H1 (cell line): Measurements from ENCODE around the gene GABARAPL2. TPM values are rescaled to one million over a fixed set of nuclear protein-coding genes. Genes with fewer than 3 reads are reported as not detected.

Experiments
- CTCF ChIA-PET: fragments of 300-600 bp; sonication (Branson Sonifier 250); formaldehyde crosslinking; loops from one replicate; lab custom pipeline; 2021; ENCODE audit not compliant: partially characterized antibody; lab: Charles Lee
- POLR2A ChIA-PET: fragments of 300-600 bp; sonication (Branson Sonifier 250); formaldehyde crosslinking; loops from one replicate; lab custom pipeline; 2021; ENCODE audit warnings: inconsistent platforms; ENCODE audit not compliant: partially characterized antibody; lab: Charles Lee
- DNase-seq, 2 experiments: peaks; one replicate each; pipeline versions ENCODE4 v3.0.0 to v3.0.0-alpha.2; 2010 to 2022; ENCODE audit warnings: low spot score in 2 of 2, low read depth in 1 of 2, mixed read lengths in 1 of 2
- FAIRE-seq: peaks from 2 replicates; lab custom pipeline; 2011; peaks lifted over from hg19 to GRCh38; lab: Jason Lieb, UNC
- H2AFZ ChIP-seq: 2 replicates; pipeline ENCODE4 v1.8.1; 2012; ENCODE audit warnings: low read length, inconsistent platforms
- H2AK5ac ChIP-seq: 2 replicates; pipeline ENCODE4 v1.6.1; 2013; ENCODE audit warnings: low read depth, low read length
- H2BK120ac ChIP-seq: replicated peaks from 2 replicates; pipeline ENCODE3; 2013; ENCODE audit warnings: low read depth, low read length, inconsistent platforms
- H2BK12ac ChIP-seq: 2 replicates; pipeline ENCODE4 v1.6.1; 2013; ENCODE audit warnings: low read depth, low read length
- H2BK15ac ChIP-seq: 2 replicates; pipeline ENCODE4 v1.6.1; 2013; ENCODE audit warnings: low read length
- H2BK20ac ChIP-seq: 2 replicates; pipeline ENCODE4 v1.6.1; 2013; ENCODE audit warnings: low read length
- H2BK5ac ChIP-seq: 2 replicates; pipeline ENCODE4 v1.6.1; 2013; ENCODE audit warnings: low read depth, low read length
- H3K14ac ChIP-seq: 2 replicates; pipeline ENCODE4 v1.6.1; 2013; ENCODE audit warnings: inconsistent platforms; ENCODE audit not compliant: insufficient read length
- H3K18ac ChIP-seq: 2 replicates; pipeline ENCODE4 v1.6.1; 2013; ENCODE audit warnings: low read length; ENCODE audit errors: extremely low read depth
- H3K23ac ChIP-seq: 2 replicates; pipeline ENCODE4 v1.6.1; 2013; ENCODE audit warnings: inconsistent platforms; ENCODE audit not compliant: insufficient read length
- H3K23me2 ChIP-seq: 2 replicates; pipeline ENCODE4 v1.6.1; 2013; ENCODE audit warnings: low read depth, low read length
- H3K27ac ChIP-seq: 2 replicates; pipeline ENCODE4 v1.6.1; 2011; ENCODE audit warnings: low read depth, low read length, inconsistent platforms
- H3K27me3 ChIP-seq, 4 experiments: replicated peaks in 1 of 4; 1 replicate in 1 of 4; 2 replicates in 3 of 4; pipeline versions ENCODE4 v1.6.1 to v1.8.1; 2011 to 2013; ENCODE audit warnings: low read length in 3 of 4, mild to moderate bottlenecking in 3 of 4, inconsistent platforms in 2 of 4, mixed read lengths in 2 of 4, moderate library complexity in 1 of 4; ENCODE audit not compliant: control insufficient read depth in 3 of 4, insufficient read depth in 3 of 4; ENCODE audit errors: extremely low read depth in 1 of 4
- H3K36me3 ChIP-seq, 4 experiments: 2 replicates each; pipeline versions ENCODE4 v1.6.1 to v1.8.1; 2011 to 2013; ENCODE audit warnings: mild to moderate bottlenecking in 4 of 4, low read length in 3 of 4, moderate library complexity in 2 of 4, control low read depth in 1 of 4, inconsistent platforms in 1 of 4; ENCODE audit not compliant: insufficient read depth in 4 of 4, control insufficient read depth in 2 of 4
- H3K4ac ChIP-seq: replicated peaks from 2 replicates; pipeline ENCODE3; 2013; ENCODE audit warnings: low read length, low read depth, mixed read lengths, inconsistent platforms; ENCODE audit not compliant: insufficient read length
- H3K4me1 ChIP-seq, 4 experiments: replicated peaks in 1 of 4; 1 replicate in 1 of 4; 2 replicates in 3 of 4; pipeline versions ENCODE4 v1.6.1 to v1.8.1; 2011 to 2013; ENCODE audit warnings: low read length in 3 of 4, inconsistent platforms in 2 of 4, mixed read lengths in 1 of 4; ENCODE audit not compliant: insufficient read depth in 4 of 4, control insufficient read depth in 3 of 4
- H3K4me2 ChIP-seq, 2 experiments: 2 replicates each; pipeline versions ENCODE4 v1.6.1 to v1.8.1; 2011 to 2013; ENCODE audit warnings: low read depth in 2 of 2, low read length in 2 of 2, control low read depth in 1 of 2, inconsistent platforms in 1 of 2, mild to moderate bottlenecking in 1 of 2; ENCODE audit not compliant: insufficient read depth in 1 of 2
- H3K4me3 ChIP-seq, 4 experiments: fragments of 200-600, 300-600 bp in 1 of 4; sonication (generic), shearing (Covaris generic), sonication (Bioruptor Twin) in 1 of 4; 2 replicates each; pipeline versions ENCODE4 v1.5.1 to v1.8.1; 2011 to 2016; ENCODE audit warnings: low read length in 4 of 4, low read depth in 3 of 4, control low read depth in 2 of 4, inconsistent platforms in 2 of 4, mild to moderate bottlenecking in 2 of 4, mixed read lengths in 1 of 4, moderate library complexity in 1 of 4; ENCODE audit not compliant: insufficient read depth in 2 of 4; ENCODE audit errors: extremely low read depth in 1 of 4
- H3K56ac ChIP-seq: replicated peaks from 2 replicates; pipeline ENCODE3; 2013; ENCODE audit warnings: low read depth, mild to moderate bottlenecking, mixed read lengths, low read length, inconsistent platforms; ENCODE audit not compliant: insufficient read length
- H3K79me1 ChIP-seq: 2 replicates; pipeline ENCODE4 v1.6.1; 2013; ENCODE audit warnings: low read depth, low read length, control low read depth
- H3K79me2 ChIP-seq, 2 experiments: 2 replicates each; pipeline versions ENCODE4 v1.6.1 to v1.8.1; 2012 to 2013; ENCODE audit warnings: low read length in 2 of 2, mild to moderate bottlenecking in 2 of 2, inconsistent platforms in 1 of 2; ENCODE audit not compliant: insufficient read depth in 2 of 2, control insufficient read depth in 1 of 2
- H3K9ac ChIP-seq, 4 experiments: replicated peaks in 1 of 4; 1 replicate in 1 of 4; 2 replicates in 3 of 4; pipeline versions ENCODE4 v1.6.1 to v1.8.1; 2011 to 2013; ENCODE audit warnings: low read depth in 3 of 4, low read length in 3 of 4, control low read depth in 2 of 4, mild to moderate bottlenecking in 2 of 4, moderate library complexity in 2 of 4, inconsistent platforms in 1 of 4; ENCODE audit errors: extremely low read depth in 1 of 4
- H3K9me3 ChIP-seq, 2 experiments: 2 replicates each; pipeline versions ENCODE4 v1.6.1 to v1.8.1; 2012 to 2013; ENCODE audit warnings: mild to moderate bottlenecking in 2 of 2, moderate library complexity in 2 of 2, control low read depth in 1 of 2, inconsistent platforms in 1 of 2, low read depth in 1 of 2, low read length in 1 of 2, mixed read lengths in 1 of 2; ENCODE audit not compliant: insufficient read depth in 2 of 2
- H4K20me1 ChIP-seq, 2 experiments: replicated peaks in 1 of 2; 2 replicates each; pipeline versions ENCODE3 to v1.8.1; 2011 to 2013; ENCODE audit warnings: inconsistent platforms in 2 of 2, low read length in 2 of 2, mild to moderate bottlenecking in 1 of 2; ENCODE audit not compliant: insufficient read depth in 2 of 2, control insufficient read depth in 1 of 2
- H4K5ac ChIP-seq: 2 replicates; pipeline ENCODE4 v1.6.1; 2013; ENCODE audit warnings: low read length, low read depth, mixed read lengths, inconsistent platforms; ENCODE audit not compliant: insufficient read length
- H4K8ac ChIP-seq: 2 replicates; pipeline ENCODE4 v1.8.0; 2013; ENCODE audit warnings: mild to moderate bottlenecking, moderate library complexity, low read length, inconsistent platforms; ENCODE audit not compliant: insufficient read depth; ENCODE audit errors: extremely low read depth
- H4K91ac ChIP-seq: replicated peaks from 2 replicates; pipeline ENCODE3; 2013; ENCODE audit warnings: low read length, mixed read lengths, inconsistent platforms; ENCODE audit not compliant: insufficient read length
- BRCA1 ChIP-seq: IDR thresholded peaks from 2 replicates; pipeline ENCODE4 v1.6.1; 2012; ENCODE audit warnings: low read depth, low read length, improper control_type of control experiment
- MAX ChIP-seq: IDR thresholded peaks from 2 replicates; pipeline ENCODE4 v1.6.1; 2012; ENCODE audit warnings: inconsistent platforms
- POLR2AphosphoS5 ChIP-seq: IDR thresholded peaks from 2 replicates; pipeline ENCODE4 v1.6.1; 2011; ENCODE audit warnings: low read depth, low read length
- WGBS, 2 experiments: shearing (Covaris generic) in 1 of 2; methylation state at CpG; one replicate each; pipeline versions ENCODE4 v1.1.6 to v1.1.7; 2013 to 2015; ENCODE audit warnings: low lambda C conversion rate in 2 of 2, mixed read lengths in 2 of 2, inconsistent platforms in 1 of 2, low coverage in 1 of 2, missing lambda C conversion rate in 1 of 2; ENCODE audit not compliant: insufficient replicate concordance in 2 of 2, insufficient coverage in 1 of 2, insufficient read length in 1 of 2; ENCODE audit errors: extremely low coverage in 1 of 2, missing lambda C conversion rate in 1 of 2; 5-methylcytosine and 5-hydroxymethylcytosine counted together
- polyA plus RNA-seq, 7 experiments: library from polyadenylated mRNA; depleted of rRNA in 3 of 7; stranded (reverse) in 5 of 7; unstranded in 2 of 7; fragments of >200 nt in 5 of 7; fragments of 200-250 nt in 2 of 7; gene quantifications; 1 replicate in 5 of 7; 2 replicates in 1 of 7; 4 replicates in 1 of 7; pipeline versions ENCODE4 v1.2.1 to v1.2.3, GENCODE V29; 2011 to 2013; ENCODE audit warnings: missing spikeins in 2 of 7, mixed read lengths in 2 of 7
- total RNA-seq: library from RNA; stranded (reverse); fragmentation: NEBNext Ultra II Directional; extraction: Animal tissue kit (Norgen Biotek cat#: 25700); gene quantifications from 2 replicates; pipeline ENCODE4 v1.2.1, GENCODE V29; 2021

Gene GABARAPL2
- total and polyA plus RNA-seq, 2 of the 8 experiments (the other 6 are each of a cell fraction or from before 2014, with no cell fraction given): 65.8 to 71.3 TPM

- Histone ChIP-seq H2BK5ac (0 out of 2 replicates have a peak overlapping the region, but pooled peaks have one; percentile 0), H3K23ac (no peak overlapping the region), H3K4me3 (no peak overlapping the region), H3K56ac (no peak overlapping the region), H3K36me3 (peaks cover 9 to 44% (median 37%) of the 10 kb centered on the region in 4 experiments; a peak in 7 of 8 replicates), H2BK12ac (no peak overlapping the region), H3K14ac (no peak overlapping the region), H3K9ac (no peak overlapping the region; a peak in 1 of 7 replicates), H2BK15ac (no peak overlapping the region), H4K91ac (no peak overlapping the region), H3K9me3 (no peaks in the 10 kb centered on the region), H2BK20ac (no peak overlapping the region), H3K18ac (no peak overlapping the region; the same call in 1 of the 2 replicates), H4K8ac (no peak overlapping the region), H3K23me2 (no peaks in the 10 kb centered on the region), H3K27ac (no peak overlapping the region), H3K4me1 (peaks cover 0 to 12% (median 2%) of the 10 kb centered on the region in 4 experiments; a peak in 3 of 7 replicates), H3K4me2 (0 out of 4 replicates have a peak overlapping the region, but pooled peaks of 1 of the 2 experiments have one; percentile 12), H3K79me1 (peaks cover 4% of the 10 kb centered on the region; the same call in 1 of the 2 replicates), H2AFZ (no peak overlapping the region), H4K5ac (no peak overlapping the region), H3K4ac (no peak overlapping the region), H2BK120ac (no peak overlapping the region), H3K27me3 (no peaks in the 10 kb centered on the region), H3K79me2 (no peaks in the 10 kb centered on the region; a peak in 1 of 4 replicates), H4K20me1 (peaks cover 0 to 7% of the 10 kb centered on the region in 2 experiments), H2AK5ac (no peak overlapping the region)
- TF ChIP-seq MAX: no peak
- TF ChIP-seq BRCA1: no peak
- TF ChIP-seq POLR2AphosphoS5: no peak
- no peak for FAIRE-seq
- CTCF ChIA-PET: interaction anchor here (0.7 to 1.9 kb wide), 5 partner anchors 9 to 119 kb away, joined by 3 to 6 read pairs (median 3); no protein-coding TSS in a partner anchor
- no peak for DNase-seq
- 81% methylated on average over 3 of the region's 3 CpGs; no CpG with 5 or more reads in 1 of the 2 experiments for WGBS, 2 experiments
- POLR2A ChIA-PET: interaction anchor here (0.9 to 1.6 kb wide), 4 partner anchors 10 to 30 kb away, joined by 3 to 13 read pairs (median 3); partner anchors contain the start of gene GABARAPL2
Observed at GRCh38 chr16:75575958-75576357, 9.8 kb downstream of the GABARAPL2 start.
